ENCODE measurements around the gene EBLN2. TPM values are rescaled to one million over a fixed set of nuclear protein-coding genes. Genes with fewer than 3 reads are reported as not detected.
"Not testable (repeated sequence)": the region's sequence is repeated elsewhere in the genome, so short reads cannot be mapped to it uniquely, and the experiment has no call there.

EBLN2 gene
- polyA plus RNA-seq, 3 donors: 2.7 to 8.1 (median 3.6) TPM

DNA sequence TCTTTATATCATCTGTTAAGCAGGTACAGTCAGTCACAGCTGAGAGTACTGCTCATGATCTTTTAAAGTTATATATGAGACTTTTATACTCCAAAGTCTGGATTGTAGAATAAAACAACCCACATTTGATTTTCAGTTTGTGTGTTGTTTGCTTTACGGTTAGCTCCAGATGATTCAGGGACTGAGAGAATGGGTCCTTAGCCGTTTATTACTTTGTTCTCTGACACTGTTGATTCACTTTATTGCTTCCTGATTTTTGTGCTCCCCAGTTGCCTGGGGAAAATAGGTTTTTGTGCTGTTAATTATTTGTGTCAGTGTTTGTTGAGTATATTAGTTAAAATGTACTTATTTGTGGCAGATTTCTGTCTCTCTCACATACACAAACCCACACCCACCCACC lies 8.6 kb upstream of the EBLN2 start:
- no peak for DNase-seq (ENCODE audit: extremely low read depth in 1 of 11, low read depth in 9 of 11, low spot score in 4 of 11)

DNA sequence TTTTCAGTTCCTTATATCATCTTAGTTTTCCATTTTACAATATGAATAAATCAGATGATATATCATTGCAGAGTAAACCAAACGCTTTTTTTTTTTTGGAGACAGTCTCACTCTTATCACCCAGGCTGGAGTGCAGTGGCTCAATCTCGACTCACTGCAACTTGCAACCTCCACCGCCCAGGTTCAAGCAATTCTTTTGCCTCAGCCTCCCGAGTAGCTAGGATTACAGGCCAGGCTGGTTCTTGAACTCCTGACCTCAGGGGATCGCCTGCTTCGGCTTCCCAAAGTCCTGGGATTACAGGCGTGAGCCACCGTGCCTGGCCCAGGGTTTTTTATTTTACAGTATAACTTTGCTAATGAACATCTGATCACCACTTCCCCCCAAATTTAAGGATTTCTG lies 5.9 kb upstream of the EBLN2 start:
- no peak for DNase-seq (ENCODE audit: extremely low read depth in 1 of 11, low read depth in 9 of 11, low spot score in 4 of 11)

DNA sequence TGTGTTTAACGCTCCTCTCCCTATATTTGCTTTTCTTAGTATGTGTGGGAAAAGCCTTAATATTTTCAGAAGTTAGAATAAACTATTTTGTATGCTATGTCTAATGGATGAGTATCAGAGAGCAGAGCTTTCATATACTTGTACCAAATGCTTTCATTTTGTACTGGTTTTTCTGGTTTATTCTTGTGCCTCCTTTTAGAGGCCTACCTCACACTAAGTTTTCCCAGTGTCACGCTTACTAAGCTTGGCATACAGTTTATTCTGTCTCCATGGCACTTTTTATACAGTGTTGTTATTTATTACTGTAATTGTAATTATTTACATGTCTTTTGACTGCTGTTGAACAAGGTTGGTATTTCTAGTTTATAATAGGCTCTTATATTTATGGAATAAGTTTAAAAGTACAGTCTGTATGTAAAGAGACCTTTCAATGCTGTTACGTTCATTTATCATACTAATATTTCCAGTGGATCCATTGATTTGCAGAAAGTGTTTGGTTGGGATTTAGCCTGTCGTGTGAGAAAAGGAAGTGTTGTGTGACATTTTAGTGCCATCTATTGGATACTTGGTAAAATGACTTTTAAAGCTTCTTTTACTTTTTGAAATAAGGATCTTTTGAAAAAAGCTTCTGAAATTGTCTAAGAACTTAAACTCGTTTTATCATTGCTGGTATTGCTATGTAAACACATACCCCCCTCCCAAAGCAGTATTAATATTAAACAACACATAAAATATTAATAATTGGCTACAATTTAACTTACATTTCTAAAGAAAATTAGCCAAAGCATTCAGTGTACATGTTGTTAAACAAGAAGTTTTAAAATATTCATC lies 5.2 kb upstream of the EBLN2 start:
- DNase-seq (ENCODE audit: extremely low read depth in 1 of 11, low read depth in 9 of 11, low spot score in 4 of 11): peak in 8 of 11 donors; percentile 12 to 27 (median 20)

DNA sequence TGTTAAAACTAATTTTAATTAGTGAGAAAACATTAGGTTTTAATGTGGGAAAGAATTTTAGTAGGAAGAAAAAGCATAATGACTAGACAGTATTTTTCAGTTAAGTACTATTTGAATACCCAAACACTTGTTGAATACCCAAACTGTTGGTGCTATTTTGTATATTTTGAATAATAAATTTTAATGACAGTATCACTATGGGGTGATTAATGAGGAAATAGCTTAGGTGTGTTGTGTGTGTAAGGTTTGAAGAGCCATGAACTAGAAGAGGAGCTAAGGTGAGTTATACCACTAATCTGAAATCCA lies 4.7 kb upstream of the EBLN2 start:
- DNase-seq (ENCODE audit: extremely low read depth in 1 of 11, low read depth in 9 of 11, low spot score in 4 of 11): no peak

DNA sequence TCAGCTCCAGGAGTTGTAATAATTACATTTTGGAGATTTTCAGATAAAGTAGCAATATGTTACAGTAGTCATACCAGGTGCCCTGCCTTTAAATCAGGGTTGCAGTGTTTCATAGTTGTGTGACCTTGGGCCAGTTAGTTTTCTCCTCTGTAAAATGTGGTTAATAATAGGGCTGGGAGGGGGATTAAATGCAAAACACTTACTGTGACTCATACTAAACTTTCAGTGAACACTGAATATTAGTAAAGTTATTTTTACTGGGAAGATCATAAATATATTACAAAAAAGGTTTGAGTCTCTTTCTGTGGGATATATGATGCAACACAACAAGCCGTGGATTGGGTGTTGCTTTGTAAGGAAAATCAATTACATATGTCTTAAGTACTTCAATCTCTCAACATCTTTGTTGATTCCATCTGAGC lies 1.1 kb upstream of the EBLN2 start:
- no peak for DNase-seq (ENCODE audit: extremely low read depth in 1 of 11, low read depth in 9 of 11, low spot score in 4 of 11)

DNA sequence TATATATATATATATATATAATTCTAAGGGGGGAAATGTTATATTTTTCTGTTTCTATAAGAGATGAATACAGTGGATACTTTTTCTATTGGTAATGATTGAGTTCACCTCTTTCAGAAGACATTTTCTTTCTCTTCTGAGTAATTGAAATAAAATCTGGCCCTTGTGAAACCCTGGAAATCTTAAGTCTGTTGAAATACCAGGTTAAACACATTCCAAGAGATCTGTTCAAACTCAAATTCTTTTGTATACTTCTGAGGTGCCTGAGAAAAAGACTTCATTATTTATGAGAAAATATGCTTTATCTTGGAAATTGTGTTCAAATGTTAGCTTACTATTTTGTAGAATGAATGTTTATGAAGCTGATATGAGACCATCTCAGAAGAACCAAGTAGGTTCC lies 4.8 kb downstream of the EBLN2 start:
- DNase-seq (ENCODE audit: extremely low read depth in 1 of 11, low read depth in 9 of 11, low spot score in 4 of 11): not testable (repeated sequence)

DNA sequence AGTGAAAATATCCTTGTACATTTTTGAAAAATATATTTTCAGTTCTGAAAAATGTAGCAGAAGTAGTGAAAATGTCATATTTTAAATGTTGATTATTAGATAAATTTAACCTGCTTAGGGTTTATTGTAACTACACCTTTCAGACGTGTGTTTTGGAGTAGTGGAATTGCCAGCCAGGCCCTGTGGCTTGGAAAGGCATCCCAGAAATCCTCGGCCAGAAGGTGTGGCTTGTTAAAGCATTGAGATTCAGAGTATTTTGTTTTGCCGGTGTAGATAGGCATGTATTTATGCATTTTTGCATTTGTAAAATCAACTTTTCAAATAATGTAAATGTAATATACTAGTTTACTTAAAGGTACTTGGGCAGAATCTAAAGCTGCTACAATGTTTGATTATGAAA lies 7.0 kb downstream of the EBLN2 start:
- no peak for DNase-seq (ENCODE audit: extremely low read depth in 1 of 11, low read depth in 9 of 11, low spot score in 4 of 11)

DNA sequence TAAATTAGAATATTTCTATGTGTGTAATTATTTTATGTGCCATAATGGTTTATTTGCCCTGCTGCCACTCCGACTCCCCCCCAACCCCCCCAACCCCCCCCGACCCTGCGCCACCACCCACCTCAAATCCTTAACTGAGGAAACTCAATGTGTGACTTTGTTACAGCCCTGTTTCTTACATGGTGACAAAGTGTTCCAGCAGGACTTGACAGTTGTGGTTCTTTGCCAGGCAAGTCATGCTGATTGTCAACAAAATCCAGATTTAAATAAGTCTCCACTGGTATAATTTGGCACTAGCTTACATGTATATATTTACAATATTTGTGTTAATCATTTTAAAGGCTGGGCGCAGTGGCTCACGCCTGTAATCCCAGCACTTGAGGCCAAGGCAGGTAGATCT lies 7.7 kb downstream of the EBLN2 start:
- DNase-seq (ENCODE audit: extremely low read depth in 1 of 11, low read depth in 9 of 11, low spot score in 4 of 11): no peak

DNA sequence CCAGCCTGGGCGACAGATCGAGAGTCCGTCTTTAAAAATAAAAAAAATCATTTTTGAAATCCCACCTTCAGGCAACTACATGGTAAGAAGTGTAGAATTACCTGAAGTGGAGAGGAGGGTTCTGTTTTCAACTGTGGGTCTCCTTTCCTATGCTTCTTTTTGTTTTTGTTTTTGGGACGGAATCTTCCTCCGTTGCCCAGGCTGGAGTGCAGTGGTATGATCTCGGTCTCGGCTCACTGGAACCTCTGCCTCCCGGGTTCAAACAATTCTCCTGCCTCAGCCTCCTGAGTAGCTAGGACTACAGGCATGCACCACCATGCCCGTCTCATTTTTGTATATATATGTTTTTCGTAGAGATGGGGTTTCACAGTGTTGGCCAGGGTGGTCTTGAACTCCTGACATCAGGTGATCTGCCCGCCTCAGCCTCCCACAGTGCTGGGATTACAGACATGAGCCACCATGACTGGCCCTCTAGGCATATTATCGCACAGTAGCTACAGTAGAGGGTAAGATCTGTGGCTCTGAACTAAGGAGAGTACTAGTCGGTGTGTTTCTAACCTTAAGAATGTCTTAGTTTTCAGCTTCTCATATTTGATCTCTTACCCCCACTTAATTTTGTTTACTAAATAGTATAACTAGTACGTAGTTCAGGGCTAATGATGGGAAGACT lies 8.5 kb downstream of the EBLN2 start:
- DNase-seq (ENCODE audit: extremely low read depth in 1 of 11, low read depth in 9 of 11, low spot score in 4 of 11): no peak

DNA sequence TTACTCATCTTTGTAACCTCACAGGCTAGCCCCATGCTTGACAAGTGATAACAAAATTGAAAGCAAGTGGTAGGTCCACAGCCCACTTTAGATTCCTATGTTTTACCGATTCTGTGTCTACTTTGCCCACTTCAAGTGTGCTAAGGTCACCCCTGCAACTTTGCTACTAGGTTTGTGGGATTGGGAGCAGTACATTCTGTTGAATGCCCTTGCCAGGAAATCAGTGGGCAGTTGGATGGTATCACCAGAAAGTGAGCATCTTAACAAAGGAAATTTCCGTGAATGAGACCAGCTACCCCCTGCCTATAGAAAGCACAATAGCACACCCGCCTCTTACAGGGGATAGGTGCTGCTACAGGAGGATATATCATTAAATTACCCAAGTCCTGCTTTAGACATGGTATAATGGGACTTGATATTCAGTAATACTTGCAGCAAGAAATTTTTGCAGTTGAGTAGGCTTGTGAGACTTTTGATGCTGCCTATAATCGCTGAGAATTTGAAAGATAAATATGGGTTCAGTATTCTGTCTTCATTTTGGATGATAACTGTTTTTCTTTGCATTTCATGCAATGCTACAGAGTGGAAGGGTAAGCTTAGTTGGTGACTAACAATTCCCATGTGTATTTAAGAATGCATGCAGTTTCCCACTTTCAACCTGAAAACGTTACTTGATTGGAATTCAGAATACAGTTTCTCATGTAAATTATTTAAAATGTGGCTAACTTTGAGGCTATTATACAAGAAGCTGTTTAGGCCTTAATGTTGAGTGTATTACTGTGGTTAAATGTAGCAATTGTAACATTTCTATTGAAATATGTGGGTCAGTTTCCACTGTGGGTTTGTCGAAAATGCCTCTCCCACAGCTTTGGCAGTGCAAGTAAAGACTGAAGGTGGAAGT lies 9.5 kb downstream of the EBLN2 start:
- DNase-seq (ENCODE audit: extremely low read depth in 1 of 11, low read depth in 9 of 11, low spot score in 4 of 11): no peak

DNA sequence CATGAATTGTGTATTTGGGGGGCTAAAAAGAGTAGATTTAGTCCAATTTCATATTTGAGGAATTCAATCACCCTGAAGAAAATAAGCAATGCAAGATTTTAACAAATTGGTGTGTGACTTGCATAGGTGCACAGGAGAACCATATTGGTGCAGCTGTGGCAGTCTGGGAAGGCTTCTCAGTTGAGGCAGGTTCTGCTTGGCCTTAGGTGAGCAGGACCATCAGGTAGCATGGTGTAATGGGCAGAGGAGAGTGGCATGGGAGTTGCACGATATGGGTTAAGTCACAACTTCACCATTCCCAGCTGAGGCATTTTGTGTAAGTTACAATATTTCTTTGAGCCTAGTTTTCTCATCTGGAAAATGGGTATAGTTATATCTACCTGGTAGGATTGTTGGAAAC lies 10.5 kb downstream of the EBLN2 start:
- no peak for DNase-seq (ENCODE audit: extremely low read depth in 1 of 11, low read depth in 9 of 11, low spot score in 4 of 11)

DNA sequence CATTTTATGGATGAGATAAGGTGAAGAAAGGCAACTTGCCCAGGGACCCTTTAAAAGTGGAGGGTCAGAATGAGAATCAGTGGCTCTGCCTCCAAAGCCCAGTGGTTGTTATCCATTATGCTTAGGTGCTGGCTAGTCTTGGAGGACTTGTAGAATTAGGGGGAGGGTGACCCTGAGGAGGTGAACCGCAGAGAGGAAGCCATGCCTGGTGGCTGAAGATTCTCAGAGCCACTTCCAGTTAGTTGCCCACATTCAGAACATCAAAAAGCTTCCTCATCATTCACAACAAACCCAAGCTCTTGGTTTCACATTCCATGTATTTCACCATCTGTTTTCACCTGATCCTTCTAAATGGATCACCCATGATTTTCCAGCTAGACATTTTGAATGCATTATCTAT lies 11.2 kb downstream of the EBLN2 start:
- DNase-seq (ENCODE audit: extremely low read depth in 1 of 11, low read depth in 9 of 11, low spot score in 4 of 11): no peak

DNA sequence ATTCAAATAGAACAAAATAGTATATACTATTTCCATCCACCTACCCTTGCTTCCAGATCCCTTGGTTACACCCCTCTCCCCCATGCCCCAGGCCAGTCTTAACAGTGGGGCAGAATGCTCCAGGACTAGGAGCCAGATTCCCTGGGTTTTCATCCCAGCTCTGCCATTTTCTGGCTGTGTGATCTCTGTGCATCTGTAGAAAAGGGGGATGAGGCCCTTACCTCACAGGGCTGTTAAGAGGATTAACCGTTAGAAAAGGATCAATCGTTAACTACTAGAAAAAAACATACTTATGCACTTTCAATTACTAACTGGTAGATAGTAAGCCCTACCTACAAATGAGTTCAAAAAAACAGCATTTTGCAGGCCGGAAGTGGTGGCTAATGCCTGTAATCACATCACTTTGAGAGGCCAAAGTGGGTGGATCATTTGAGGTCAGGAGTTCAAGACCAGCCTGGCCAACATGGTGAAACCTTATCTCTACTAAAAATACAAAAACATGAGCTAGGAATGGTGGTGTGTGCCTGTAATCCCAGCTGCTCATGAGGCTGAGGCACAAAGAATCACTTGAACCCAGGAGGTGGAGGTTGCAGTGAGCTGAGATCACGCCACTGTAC lies 11.7 kb downstream of the EBLN2 start:
- DNase-seq (ENCODE audit: extremely low read depth in 1 of 11, low read depth in 9 of 11, low spot score in 4 of 11): no peak

DNA sequence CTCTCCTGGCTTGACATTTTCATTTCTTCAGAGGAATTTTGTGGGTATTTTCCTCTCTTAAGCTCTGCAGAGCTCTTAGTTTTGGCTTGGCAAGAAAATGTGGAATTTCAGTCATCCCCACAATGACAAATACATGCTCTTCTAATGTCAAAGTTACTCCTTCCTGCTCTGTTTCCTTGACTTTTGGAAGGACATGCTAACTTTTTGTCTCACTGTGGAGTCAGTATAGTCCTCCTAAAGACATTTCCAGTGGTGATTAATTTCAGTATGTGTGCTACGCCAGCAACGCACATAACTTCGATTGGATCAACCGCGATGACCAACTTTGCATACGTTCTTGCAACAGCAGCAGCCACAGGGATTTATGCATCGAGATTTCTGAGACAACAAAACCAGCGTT lies 13.3 kb downstream of the EBLN2 start:
- DNase-seq (ENCODE audit: extremely low read depth in 1 of 11, low read depth in 9 of 11, low spot score in 4 of 11): peak in 1 of 11 donors; percentile 3

DNA sequence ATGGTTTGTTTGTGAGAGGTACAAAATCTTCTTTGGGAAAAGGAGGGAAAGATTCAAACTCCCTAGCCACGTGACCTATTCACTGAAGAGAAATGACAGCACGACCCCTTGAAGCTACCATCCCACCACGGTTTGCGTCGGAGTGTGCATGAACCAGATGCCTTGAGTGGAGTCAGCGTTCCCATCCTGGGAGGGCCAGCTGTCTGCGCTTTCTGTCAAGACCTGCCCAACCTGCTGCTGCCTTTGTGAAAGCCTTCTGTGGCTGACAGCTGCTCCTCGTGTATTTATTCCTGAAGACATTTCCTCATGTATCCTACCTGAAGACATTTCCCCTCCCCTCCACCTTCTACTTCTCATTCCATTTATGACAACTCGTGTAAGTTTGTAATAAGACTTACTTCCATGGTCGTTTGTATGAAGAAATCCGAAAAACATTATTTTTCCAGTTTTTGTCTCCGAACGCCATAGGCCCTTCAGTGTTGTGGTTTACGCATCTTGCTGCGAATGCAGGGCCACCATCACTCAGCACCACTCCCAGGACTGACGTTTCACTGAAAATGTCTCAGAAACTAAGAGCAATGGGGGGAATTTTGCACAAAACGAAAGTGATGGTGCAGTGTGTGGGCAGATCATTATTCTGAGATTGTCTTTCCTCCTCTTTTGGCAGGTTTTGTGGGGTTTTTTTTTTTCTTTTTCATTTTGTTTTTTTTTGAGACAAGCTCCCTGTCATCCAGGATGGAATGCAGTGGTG lies 18.9 kb downstream of the EBLN2 start:
- DNase-seq (ENCODE audit: extremely low read depth in 1 of 11, low read depth in 9 of 11, low spot score in 4 of 11): no peak

DNA sequence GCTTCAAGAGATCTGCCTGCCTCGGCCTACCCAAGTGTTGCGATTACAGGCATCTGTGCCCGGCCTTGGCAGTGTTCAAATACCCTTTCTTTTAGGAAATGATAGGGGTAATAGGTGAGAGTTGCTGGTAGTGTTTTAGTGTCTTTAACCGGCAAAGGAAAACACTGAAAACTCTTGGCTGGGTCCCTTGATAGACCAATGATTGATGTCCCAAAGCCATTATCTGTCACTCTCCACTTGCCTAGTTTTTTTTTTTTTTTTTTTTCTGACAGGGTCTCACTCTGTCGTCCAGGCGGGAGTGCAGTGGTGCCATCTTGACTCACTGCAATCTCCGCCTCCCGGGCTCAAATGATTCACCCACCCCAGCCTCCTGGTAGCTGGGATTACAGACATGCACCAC lies 19.7 kb downstream of the EBLN2 start:
- no peak for DNase-seq (ENCODE audit: extremely low read depth in 1 of 11, low read depth in 9 of 11, low spot score in 4 of 11)

DNA sequence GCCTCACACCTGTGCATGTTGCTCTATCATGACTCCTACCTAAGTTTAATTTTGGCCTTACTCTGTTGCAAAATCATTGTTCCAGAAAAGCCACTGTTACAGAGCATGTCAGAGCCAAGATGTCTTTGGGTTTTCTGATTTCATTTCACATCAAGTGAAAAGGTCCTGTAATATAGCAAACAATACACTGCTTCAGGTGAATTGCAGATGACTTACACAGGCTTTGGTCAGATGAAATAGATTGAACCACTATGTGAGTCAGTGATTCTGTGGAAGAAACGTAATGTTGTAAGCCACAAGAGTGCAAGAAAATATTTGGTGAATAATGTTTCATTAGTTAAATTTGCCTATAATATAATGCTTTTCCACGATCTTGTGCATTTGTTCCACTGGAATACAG lies 22.7 kb downstream of the EBLN2 start:
- no peak for DNase-seq (ENCODE audit: extremely low read depth in 1 of 11, low read depth in 9 of 11, low spot score in 4 of 11)

DNA sequence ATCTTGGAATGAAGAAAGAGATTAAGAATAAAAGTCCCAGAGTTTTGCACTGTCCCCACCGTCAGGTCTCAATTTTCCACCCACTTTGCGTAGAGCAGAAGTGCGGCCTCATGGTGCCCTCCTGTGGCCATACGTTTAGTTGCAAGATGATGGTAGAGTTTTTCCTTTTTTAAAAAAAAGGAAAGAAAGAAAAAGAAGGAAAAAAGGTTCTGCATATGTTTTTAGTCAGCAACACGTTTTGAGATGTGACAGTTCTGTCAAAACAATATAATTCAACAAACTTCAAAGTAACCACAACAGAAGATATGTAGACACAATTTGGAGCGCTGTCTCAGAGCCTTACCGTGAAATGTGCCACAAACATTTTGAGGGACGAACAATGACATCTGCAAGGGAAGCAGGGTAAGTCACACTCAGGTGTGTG lies 24.6 kb downstream of the EBLN2 start:
- peak in 6 of 11 donors; percentile 19 to 48 (median 36) for DNase-seq (ENCODE audit: extremely low read depth in 1 of 11, low read depth in 9 of 11, low spot score in 4 of 11)

DNA sequence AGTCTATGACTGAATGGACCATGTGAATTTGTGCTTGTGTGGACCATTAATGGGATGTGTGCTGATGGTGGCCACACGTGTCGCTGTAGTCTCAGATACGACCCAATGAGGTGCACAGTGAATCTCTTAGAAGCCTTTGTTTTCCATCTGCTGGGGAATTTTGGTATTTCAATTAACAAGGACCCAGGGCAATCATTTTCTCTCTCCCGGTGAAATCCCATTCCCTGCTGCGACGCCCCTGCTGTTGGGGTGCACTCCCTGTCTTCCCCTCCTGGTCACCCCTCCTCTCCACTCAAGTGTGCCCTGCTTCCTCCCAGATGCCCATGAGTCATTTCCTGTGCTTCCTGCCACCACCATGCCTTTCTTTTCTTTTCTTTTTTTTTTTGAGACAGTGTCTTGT lies 32.7 kb downstream of the EBLN2 start:
- no peak for DNase-seq (ENCODE audit: extremely low read depth in 1 of 11, low read depth in 9 of 11, low spot score in 4 of 11)

Data from renal cortex interstitium (tissue), 11 donors.